ENCODE measurements around the gene VAT1L.

DNA sequence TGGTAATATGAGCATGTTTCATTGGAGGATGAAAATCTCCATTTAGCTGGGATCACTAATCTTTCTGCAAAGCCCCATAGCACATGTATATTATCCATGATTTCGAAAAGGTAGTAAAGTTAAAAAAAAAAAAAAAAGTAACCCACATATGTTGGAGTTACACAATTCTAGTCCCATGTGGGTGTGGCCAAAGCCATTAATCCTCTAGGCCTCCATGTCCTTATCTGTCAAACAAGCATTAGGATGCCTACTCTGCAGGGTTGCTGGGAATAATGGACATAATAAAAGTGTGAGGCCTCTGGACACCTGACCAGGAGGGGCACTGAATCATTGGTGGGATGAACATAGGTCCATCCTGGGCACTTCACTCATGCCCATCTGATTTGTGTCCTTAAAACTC is 29.2 kb upstream of the VAT1L start:
- TF ChIP-seq CTCF (IDR thresholded peaks at IDR 0.05; ENCODE audit: borderline replicate concordance, extremely low read depth, low read length, poor library complexity, severe bottlenecking) (no peak), EZH2 (IDR thresholded peaks at IDR 0.05; ENCODE audit: borderline replicate concordance, low read depth, low read length, severe bottlenecking) (no peak)
